Activated CD4-positive, alpha-beta memory T cell treated with anti-CD3 and anti-CD28 coated beads for 36 hours (primary cell): Measurements from ENCODE around the gene ZNF536. TPM values are rescaled to one million over a fixed set of nuclear protein-coding genes. Genes with fewer than 3 reads are reported as not detected.

Experiments used
- CTCF ChIA-PET: fragments of 350-600 bp; sonication (Branson Sonifier 250); formaldehyde crosslinking; loops from one replicate; lab custom pipeline; 2021; ENCODE audit warnings: antibody characterized with exemption, inconsistent platforms; lab: Charles Lee
- POLR2A ChIA-PET: fragments of 350-600 bp; sonication (Branson Sonifier 250); formaldehyde crosslinking; loops from one replicate; lab custom pipeline; 2021; ENCODE audit warnings: antibody characterized with exemption; lab: Charles Lee
- DNase-seq: peaks from one replicate; pipeline ENCODE4 v3.0.0-alpha.2; 2020
- H3K27ac Mint-ChIP-seq: one replicate; pipeline ENCODE4 v1.8.0; 2021; ENCODE audit warnings: mixed read lengths
- H3K27me3 Mint-ChIP-seq: one replicate; pipeline ENCODE4 v1.8.0; 2021; ENCODE audit warnings: mixed read lengths
- H3K36me3 Mint-ChIP-seq: one replicate; pipeline ENCODE4 v1.8.0; 2021; ENCODE audit warnings: mixed read lengths
- H3K4me1 Mint-ChIP-seq: one replicate; pipeline ENCODE4 v1.8.0; 2021; ENCODE audit warnings: low read depth, mixed read lengths
- H3K4me3 Mint-ChIP-seq: one replicate; pipeline ENCODE4 v1.8.0; 2021; ENCODE audit warnings: mild to moderate bottlenecking, mixed read lengths
- H3K9me3 Mint-ChIP-seq: one replicate; pipeline ENCODE4 v1.8.0; 2021; ENCODE audit warnings: mixed read lengths
- intact Hi-C: fragments of 100-400 bp; cut with micrococcal nuclease; formaldehyde crosslinking; loops from one replicate; pipeline ENCODE4 v1.15.1; 2023
- total RNA-seq, 2 experiments: library from RNA; stranded (reverse); gene quantifications; one replicate each; pipeline ENCODE4 v1.2.3, GENCODE V29; 2021

ZNF536 gene
- total RNA-seq, 2 experiments from 2014 or later: not detected

- CTCF ChIA-PET: no interaction called here
Measured at GRCh38 chr19:30565636-30566035, 193.5 kb downstream of the ZNF536 start.

DNA sequence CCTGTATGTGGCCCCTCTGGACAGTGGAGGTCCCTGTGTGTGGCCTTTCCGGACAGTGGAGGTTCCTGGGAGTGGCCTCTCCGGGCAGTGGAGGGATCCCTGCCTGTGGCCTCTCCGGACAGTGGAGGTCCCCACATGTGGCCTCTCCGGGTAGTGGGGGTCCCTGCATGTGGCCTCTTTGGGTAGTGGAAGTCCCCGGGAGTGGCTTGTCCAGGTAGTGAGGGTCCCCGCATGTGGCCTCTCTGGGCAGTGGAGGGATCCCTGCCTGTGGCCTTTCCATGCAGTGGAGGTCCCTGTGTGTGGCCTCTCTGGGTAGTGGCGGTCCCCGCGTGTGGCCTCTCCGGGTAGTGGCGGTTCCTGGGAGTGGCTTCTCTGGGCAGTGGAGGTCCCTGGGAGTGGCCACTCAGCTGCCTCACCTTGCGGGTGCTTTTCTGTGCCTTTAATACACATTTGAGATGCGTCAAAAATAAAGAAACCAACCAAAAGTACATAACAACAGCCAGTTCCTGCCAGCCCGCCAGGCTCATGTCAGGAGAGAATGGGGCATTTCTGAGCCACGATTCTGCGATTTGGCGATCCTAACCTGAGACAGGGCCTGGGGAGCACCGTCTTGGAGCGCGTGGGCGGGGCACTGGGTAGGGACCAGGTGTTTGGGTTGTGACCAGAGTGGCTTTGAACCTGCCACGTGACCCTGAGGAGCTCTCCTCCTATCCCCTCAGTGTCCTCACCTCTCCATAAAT is 194.7 kb downstream of the ZNF536 start:
- H3K9me3 Mint-ChIP-seq: no peaks in the 10 kb centered on the region
- H3K4me1 Mint-ChIP-seq: no peaks in the 10 kb centered on the region
- H3K27me3 Mint-ChIP-seq: no peaks in the 10 kb centered on the region
- POLR2A ChIA-PET: no interaction called here
- DNase-seq: no peak
- no peak overlapping the region for H3K4me3 Mint-ChIP-seq
- CTCF ChIA-PET: no interaction called here
- H3K27ac Mint-ChIP-seq: no peak overlapping the region
- intact Hi-C loops: no loop called here
- H3K36me3 Mint-ChIP-seq: no peaks in the 10 kb centered on the region

More at GRCh38 chr19:30565636-30566035, 193.5 kb downstream of the ZNF536 start:
- H3K27me3 Mint-ChIP-seq: no peaks in the 10 kb centered on the region
- no peak overlapping the region for H3K4me3 Mint-ChIP-seq
- H3K36me3 Mint-ChIP-seq: no peaks in the 10 kb centered on the region
- DNase-seq: no peak
- H3K27ac Mint-ChIP-seq: no peak overlapping the region
- no peaks in the 10 kb centered on the region for H3K4me1 Mint-ChIP-seq
- POLR2A ChIA-PET: no interaction called here
- no peaks in the 10 kb centered on the region for H3K9me3 Mint-ChIP-seq
- intact Hi-C loops: no loop called here

DNA sequence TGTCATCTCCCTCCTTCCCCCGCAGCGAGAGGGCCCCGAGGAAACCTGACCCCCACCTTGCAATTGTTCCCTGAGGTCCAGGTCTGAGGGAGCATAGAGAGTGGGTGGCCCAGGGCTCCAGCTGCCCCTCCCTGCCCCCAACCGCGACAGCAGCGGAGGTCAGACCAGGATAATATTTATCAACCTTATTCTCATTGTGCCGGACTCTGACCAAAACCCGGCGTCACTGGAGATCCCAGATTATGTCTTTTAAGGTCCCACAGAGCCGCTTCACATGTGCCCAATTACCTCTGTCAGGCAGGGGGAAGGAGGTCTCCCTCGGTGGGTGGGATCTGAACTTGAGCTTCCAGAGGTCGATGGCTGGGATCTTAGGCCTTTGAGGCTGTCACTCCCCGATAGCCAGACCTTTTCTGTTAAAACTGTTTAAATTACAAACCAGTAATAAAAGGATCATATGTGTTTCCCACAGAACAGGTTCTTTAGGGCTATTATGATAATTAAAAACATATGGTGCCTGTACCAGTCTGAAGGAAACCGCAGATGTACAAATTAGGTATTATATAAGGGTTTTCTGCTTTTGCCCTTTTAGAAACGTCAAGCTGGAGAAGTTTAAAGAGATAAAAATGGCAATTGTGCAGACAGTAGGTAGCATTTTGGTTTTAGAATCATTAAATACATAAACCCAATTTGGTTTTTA is 195.5 kb downstream of the ZNF536 start:
- Mint-ChIP-seq H3K27me3 (no peaks in the 10 kb centered on the region), H3K4me1 (no peaks in the 10 kb centered on the region), H3K27ac (no peak overlapping the region), H3K9me3 (no peaks in the 10 kb centered on the region), H3K36me3 (no peaks in the 10 kb centered on the region), H3K4me3 (no peak overlapping the region)
- ChIA-PET POLR2A (no interaction called here), CTCF (no interaction called here)
- DNase-seq: no peak
- intact Hi-C loops: no loop called here

GRCh38 chr19:30570194-30570593 is 198.0 kb downstream of the ZNF536 start:
- H3K36me3 Mint-ChIP-seq: no peaks in the 10 kb centered on the region
- no peak overlapping the region for H3K4me3 Mint-ChIP-seq
- POLR2A ChIA-PET: no interaction called here
- H3K9me3 Mint-ChIP-seq: no peaks in the 10 kb centered on the region
- DNase-seq: no peak
- CTCF ChIA-PET: no interaction called here
- no peak overlapping the region for H3K27ac Mint-ChIP-seq
- H3K4me1 Mint-ChIP-seq: no peaks in the 10 kb centered on the region
- intact Hi-C loops: no loop called here
- H3K27me3 Mint-ChIP-seq: no peaks in the 10 kb centered on the region

DNA sequence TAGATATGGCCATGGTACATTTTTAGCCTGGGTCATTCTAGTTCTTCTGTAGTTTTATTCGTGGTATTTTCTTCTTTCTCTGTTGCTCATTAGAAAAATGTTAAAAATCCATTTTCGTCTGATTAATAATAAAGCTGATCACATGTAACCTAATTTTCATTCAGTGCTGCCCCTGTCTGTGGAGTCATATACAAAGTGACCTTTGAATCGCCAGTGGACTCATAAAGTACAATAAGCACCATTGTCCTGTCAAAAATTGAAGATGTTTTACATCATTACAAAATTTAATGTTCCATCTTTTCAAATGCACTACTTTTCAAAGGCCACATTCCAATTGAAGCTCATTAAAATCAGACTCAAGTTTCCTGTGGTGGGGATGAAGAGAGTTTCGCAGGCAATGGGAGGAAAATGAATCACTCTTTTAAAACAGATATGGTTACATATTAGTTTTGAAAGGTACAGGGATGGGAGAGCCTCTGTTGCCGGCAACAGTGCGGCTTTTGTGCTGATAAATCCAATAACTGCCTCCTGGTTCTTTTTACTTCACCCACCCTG is 205.4 kb downstream of the ZNF536 start:
- Mint-ChIP-seq H3K36me3 (no peaks in the 10 kb centered on the region), H3K4me3 (no peak overlapping the region), H3K27me3 (peaks cover 5% of the 10 kb centered on the region), H3K9me3 (no peaks in the 10 kb centered on the region), H3K4me1 (no peaks in the 10 kb centered on the region), H3K27ac (no peak overlapping the region)
- ChIA-PET CTCF (no interaction called here), POLR2A (no interaction called here)
- no peak for DNase-seq
- intact Hi-C loops: no loop called here

GRCh38 chr19:30579419-30579818 is 207.2 kb downstream of the ZNF536 start:
- intact Hi-C loops: no loop called here
- Mint-ChIP-seq H3K4me1 (no peaks in the 10 kb centered on the region), H3K9me3 (no peaks in the 10 kb centered on the region), H3K27ac (no peak overlapping the region), H3K27me3 (peaks cover 9% of the 10 kb centered on the region), H3K36me3 (no peaks in the 10 kb centered on the region), H3K4me3 (no peak overlapping the region)
- POLR2A ChIA-PET: no interaction called here
- CTCF ChIA-PET: no interaction called here
- no peak for DNase-seq

DNA sequence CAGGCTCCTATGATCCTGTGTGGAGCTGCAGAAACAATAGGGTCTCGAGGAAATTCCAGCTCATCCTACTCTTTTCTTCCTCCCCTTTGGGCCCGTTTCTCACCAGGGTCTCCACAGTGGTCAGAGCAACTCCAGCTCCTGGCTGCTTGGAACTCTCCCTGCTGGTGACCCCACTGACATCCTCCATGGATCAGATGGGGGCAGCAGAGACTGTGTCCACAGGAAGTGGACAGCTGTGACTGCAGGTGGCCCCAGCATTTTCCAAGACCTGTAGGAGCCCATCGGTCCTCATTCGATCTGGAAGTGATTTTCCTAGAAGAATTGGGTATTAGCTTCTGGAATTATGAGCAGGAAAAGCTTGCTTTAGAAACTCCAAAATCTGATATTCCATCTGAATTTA is 208.5 kb downstream of the ZNF536 start:
- H3K4me3 Mint-ChIP-seq: no peak overlapping the region
- no peak overlapping the region for H3K27ac Mint-ChIP-seq
- no peaks in the 10 kb centered on the region for H3K4me1 Mint-ChIP-seq
- no peak for DNase-seq
- intact Hi-C loops: no loop called here
- H3K9me3 Mint-ChIP-seq: no peaks in the 10 kb centered on the region
- peaks cover 9% of the 10 kb centered on the region for H3K27me3 Mint-ChIP-seq
- no peaks in the 10 kb centered on the region for H3K36me3 Mint-ChIP-seq
- CTCF ChIA-PET: no interaction called here
- POLR2A ChIA-PET: no interaction called here

GRCh38 chr19:30584090-30584489 is 211.9 kb downstream of the ZNF536 start:
- H3K4me3 Mint-ChIP-seq: no peak overlapping the region
- no peaks in the 10 kb centered on the region for H3K36me3 Mint-ChIP-seq
- H3K4me1 Mint-ChIP-seq: no peaks in the 10 kb centered on the region
- POLR2A ChIA-PET: no interaction called here
- intact Hi-C loops: no loop called here
- CTCF ChIA-PET: no interaction called here
- H3K27me3 Mint-ChIP-seq: peaks cover 9% of the 10 kb centered on the region
- DNase-seq: no peak
- no peaks in the 10 kb centered on the region for H3K9me3 Mint-ChIP-seq
- H3K27ac Mint-ChIP-seq: no peak overlapping the region

DNA sequence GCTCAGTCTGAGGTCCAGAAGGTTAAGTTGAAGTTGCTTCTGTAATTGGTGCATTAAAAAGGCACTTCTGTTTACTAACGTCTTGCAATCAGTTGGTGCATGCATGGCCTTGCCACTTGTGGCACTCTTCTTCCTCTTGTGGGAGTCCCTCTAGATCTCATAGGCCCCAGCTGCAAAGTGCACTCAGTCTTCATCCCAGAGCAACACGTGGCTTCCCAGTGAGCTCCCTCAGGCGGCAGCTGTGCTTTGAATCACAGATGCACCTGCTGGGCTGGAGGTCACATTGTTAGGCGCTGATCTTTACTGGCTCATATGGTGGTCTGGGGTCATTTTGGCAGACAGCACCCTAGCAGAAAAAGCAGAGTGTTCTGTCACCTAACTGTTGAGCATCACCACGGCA is 215.7 kb downstream of the ZNF536 start:
- no peaks in the 10 kb centered on the region for H3K4me1 Mint-ChIP-seq
- H3K27ac Mint-ChIP-seq: no peak overlapping the region
- ChIA-PET POLR2A (no interaction called here), CTCF (no interaction called here)
- H3K9me3 Mint-ChIP-seq: no peaks in the 10 kb centered on the region
- no peak overlapping the region for H3K4me3 Mint-ChIP-seq
- H3K27me3 Mint-ChIP-seq: peaks cover 3% of the 10 kb centered on the region
- no peaks in the 10 kb centered on the region for H3K36me3 Mint-ChIP-seq
- intact Hi-C loops: no loop called here
- no peak for DNase-seq

DNA sequence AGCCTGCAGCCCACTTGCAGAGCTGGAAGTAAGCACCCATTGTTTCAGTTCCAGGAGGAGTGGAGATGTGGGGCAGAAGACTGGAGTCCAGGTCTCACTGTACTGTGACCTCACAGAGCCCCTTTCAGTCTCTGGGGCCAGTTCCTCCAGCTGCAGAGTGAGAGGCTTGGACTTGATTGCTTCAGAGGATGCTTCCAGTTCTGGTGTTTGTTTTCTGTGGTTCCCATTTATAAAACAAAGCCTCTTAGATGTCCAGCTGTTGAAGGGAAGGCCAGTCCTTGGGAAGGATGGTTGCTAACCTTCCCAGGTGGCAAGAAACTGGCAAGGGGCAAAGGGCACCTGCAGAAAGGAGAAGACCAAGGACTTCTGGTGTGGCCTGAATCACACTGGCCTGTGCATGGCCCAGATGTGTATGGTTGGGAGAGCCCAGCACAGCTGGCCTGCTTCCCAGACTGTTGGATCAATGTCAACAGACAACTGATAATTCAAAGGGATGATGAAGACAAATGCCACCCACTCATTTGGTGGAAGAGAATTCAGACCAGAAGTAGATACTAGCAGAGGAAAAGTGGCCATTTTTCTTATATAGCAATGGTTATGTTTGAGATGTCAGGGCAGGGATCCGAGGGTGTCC is 218.5 kb downstream of the ZNF536 start:
- POLR2A ChIA-PET: no interaction called here
- no peaks in the 10 kb centered on the region for H3K27me3 Mint-ChIP-seq
- no peak for DNase-seq
- intact Hi-C loops: no loop called here
- no peaks in the 10 kb centered on the region for H3K4me1 Mint-ChIP-seq
- H3K27ac Mint-ChIP-seq: no peak overlapping the region
- CTCF ChIA-PET: no interaction called here
- no peak overlapping the region for H3K4me3 Mint-ChIP-seq
- H3K9me3 Mint-ChIP-seq: no peaks in the 10 kb centered on the region
- H3K36me3 Mint-ChIP-seq: no peaks in the 10 kb centered on the region

GRCh38 chr19:30593356-30593755 is 221.2 kb downstream of the ZNF536 start:
- intact Hi-C loops: no loop called here
- no peaks in the 10 kb centered on the region for H3K4me1 Mint-ChIP-seq
- no peak overlapping the region for H3K4me3 Mint-ChIP-seq
- no peak overlapping the region for H3K27ac Mint-ChIP-seq
- no peak for DNase-seq
- H3K36me3 Mint-ChIP-seq: no peaks in the 10 kb centered on the region
- ChIA-PET CTCF (no interaction called here), POLR2A (no interaction called here)
- H3K27me3 Mint-ChIP-seq: peaks cover 4% of the 10 kb centered on the region
- no peaks in the 10 kb centered on the region for H3K9me3 Mint-ChIP-seq

DNA sequence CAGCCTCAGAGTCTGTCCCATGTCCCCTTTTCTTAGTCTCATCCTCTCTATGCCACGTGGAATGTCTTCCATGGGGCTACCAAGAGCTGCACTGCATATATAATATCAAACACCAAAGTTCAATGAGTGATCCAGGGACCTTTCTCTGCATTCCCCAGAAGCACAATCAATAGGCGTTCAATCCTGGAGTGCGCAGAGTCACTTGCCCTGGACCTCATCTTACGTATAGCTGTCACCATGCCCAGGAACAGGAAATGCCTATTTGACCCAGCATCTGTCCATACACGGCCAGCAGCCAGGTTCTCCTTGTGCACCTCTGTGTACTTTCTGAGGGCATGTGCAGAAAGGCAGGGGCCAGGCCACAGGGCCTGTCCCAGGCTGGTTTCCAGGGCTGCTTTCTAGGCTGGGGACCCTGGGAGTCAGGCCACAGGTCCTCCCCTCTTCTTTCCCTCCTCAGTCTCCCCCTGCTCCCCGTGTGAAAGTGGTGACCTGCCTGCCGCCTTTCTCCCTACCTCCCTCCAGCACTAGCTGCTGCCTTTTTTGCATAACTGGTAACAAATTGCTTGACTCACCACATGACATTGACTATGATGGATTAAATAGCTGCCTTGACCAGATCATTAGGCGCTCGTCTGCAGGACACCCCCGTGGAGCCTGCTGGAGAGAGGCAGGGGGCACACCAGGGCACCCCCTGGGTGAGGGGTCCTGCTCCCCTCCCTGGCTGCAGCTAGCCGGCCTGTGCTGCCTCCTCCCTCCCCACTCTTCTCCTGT is 222.0 kb downstream of the ZNF536 start:
- no peak overlapping the region for H3K4me3 Mint-ChIP-seq
- H3K27me3 Mint-ChIP-seq: peaks cover 4% of the 10 kb centered on the region
- H3K9me3 Mint-ChIP-seq: no peaks in the 10 kb centered on the region
- POLR2A ChIA-PET: no interaction called here
- H3K4me1 Mint-ChIP-seq: no peaks in the 10 kb centered on the region
- no peak overlapping the region for H3K27ac Mint-ChIP-seq
- intact Hi-C loops: no loop called here
- CTCF ChIA-PET: no interaction called here
- no peak for DNase-seq
- H3K36me3 Mint-ChIP-seq: no peaks in the 10 kb centered on the region
